ENCODE data around the gene DNAAF3.

Gene DNAAF3

GRCh38 chr19:55193481-55193880, 27.1 kb upstream of the DNAAF3 start:
- no peak for DNase-seq (ENCODE audit: low read depth)
- TF ChIP-seq CTCF (IDR thresholded peaks at IDR 0.05; ENCODE audit: control insufficient read depth, insufficient read depth, low read depth, low read length, missing control alignments): no peak
- H3K4me3 ChIP-seq (ENCODE audit: control insufficient read depth, low read depth, low read length): no peak overlapping the region

DNA sequence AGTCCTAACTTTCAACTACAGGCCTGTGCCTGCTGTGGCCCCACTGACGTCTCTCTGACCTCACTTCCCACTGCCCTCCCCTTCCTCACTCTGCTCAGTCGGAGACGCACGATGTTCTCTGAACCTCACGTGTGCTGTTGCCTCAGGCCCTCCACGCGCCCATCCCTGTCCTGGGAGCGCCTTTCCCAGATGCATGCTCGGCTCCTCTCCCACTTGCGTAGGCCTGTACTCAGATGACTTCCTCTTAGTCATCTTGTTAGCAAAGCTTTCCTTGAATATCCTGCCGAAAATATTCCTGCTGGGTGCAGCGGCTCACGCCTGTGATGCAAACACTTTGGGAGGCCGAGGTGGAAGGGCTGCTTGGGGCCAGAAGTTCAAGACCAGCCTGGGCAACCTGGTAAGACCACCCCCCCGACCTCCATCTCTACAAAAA, 23.0 kb upstream of the DNAAF3 start:
- H3K4me3 ChIP-seq (ENCODE audit: control insufficient read depth, low read depth, low read length): no peak overlapping the region
- peak; percentile 89 for DNase-seq (ENCODE audit: low read depth)
- TF ChIP-seq CTCF (IDR thresholded peaks at IDR 0.05; ENCODE audit: control insufficient read depth, insufficient read depth, low read depth, low read length, missing control alignments): no peak

- TF ChIP-seq CTCF (IDR thresholded peaks at IDR 0.05; ENCODE audit: control insufficient read depth, insufficient read depth, low read depth, low read length, missing control alignments): no peak
- no peak overlapping the region for H3K4me3 ChIP-seq (ENCODE audit: control insufficient read depth, low read depth, low read length)
- DNase-seq (ENCODE audit: low read depth): no peak
Observed at GRCh38 chr19:55188625-55189024, 22.2 kb upstream of the DNAAF3 start.

- TF ChIP-seq CTCF (IDR thresholded peaks at IDR 0.05; ENCODE audit: control insufficient read depth, insufficient read depth, low read depth, low read length, missing control alignments): no peak
- no peak overlapping the region for H3K4me3 ChIP-seq (ENCODE audit: control insufficient read depth, low read depth, low read length)
- no peak for DNase-seq (ENCODE audit: low read depth)
Observed at GRCh38 chr19:55186080-55186479, 19.7 kb upstream of the DNAAF3 start.

DNA sequence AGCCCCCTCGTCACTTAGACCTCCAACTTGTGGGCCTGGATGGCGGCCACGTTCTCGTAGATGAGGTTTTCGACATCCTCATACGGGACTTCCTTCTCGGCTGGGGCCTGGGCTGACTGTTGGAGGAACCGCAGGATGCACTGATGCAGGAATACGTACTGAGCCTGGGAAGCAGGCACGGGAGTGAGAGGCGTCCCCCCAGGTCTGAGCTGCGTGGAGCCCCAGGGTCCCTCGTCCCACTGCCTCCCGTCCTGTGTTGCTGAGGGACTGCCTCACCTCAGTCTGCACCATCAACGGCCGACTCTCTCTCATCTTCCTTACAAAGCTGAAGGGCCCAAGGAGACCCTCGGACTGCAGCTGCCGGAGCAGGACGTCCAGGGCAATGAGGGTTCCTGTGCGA, 15.3 kb upstream of the DNAAF3 start:
- H3K4me3 ChIP-seq (ENCODE audit: control insufficient read depth, low read depth, low read length): no peak overlapping the region
- no peak for DNase-seq (ENCODE audit: low read depth)
- no peak for TF ChIP-seq CTCF (IDR thresholded peaks at IDR 0.05; ENCODE audit: control insufficient read depth, insufficient read depth, low read depth, low read length, missing control alignments)

DNA sequence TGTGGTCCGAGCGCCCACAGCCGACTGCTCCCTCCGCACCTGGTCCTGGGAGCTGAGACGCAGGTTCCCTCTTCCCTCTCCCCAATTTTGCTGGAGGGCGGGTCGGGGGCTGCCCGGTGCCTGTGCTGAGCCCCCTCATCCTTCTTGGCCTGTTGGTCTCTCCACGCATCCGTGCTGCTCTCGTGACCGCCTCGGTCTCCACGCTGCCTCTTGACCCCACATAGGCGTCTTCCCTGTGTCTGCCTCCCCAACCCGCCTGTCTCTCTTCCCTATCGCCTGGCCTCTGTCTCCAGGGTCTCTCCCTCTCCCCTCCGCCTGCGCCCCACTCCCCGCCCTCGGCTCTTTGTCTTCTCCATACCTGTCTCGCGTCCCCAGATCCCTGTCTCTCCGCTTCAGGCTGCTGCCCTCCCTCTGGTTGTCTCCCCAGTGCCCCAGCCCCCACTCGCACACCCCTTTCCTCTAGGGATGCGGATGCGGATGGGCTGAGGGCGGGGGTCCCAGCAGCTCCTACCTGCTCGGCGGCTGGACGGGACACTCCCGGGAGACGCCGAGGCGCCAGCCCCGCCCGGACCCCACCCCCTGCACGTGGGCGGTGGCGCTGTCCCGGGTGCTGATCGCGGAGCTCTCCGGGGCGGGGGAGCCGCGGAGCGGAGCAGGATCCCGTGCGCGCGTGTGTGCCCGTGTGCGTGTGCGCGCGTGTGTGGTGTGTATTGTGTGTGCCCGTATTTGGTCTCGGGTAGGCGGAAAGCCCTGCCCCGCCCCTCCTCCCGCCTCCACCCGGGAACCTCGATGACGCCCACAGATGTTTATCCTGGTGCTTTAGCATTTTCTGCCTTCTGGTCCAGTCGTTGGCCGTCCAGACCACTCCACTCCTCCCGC, 13.4 kb upstream of the DNAAF3 start, which contains the start of gene SYT5:
TSS of gene SYT5 (minus strand) at position 684 of the 879 bp plus-strand sequence. CDS start 1,248 bp downstream, outside the sequence.
- DNase-seq (ENCODE audit: low read depth): no peak
- TF ChIP-seq CTCF (IDR thresholded peaks at IDR 0.05; ENCODE audit: control insufficient read depth, insufficient read depth, low read depth, low read length, missing control alignments): no peak
- peak within 1 kb of the TSS; percentile 40 for H3K4me3 ChIP-seq (ENCODE audit: control insufficient read depth, low read depth, low read length)
